Sciatic nerve (tissue), 2 donors: ENCODE measurements around the gene DEPDC5. TPM values are rescaled to one million over a fixed set of nuclear protein-coding genes. Genes with fewer than 3 reads are reported as not detected.
A peak's percentile ranks its signal among the peaks of the same experiment; 100 is the strongest.

ENCODE experiments used
- ATAC-seq: fragments of 200-7000 bp; cut with Tn5 transposase; one replicate; pipeline ENCODE4 v1.9.1; 2020; ENCODE audit warnings: mild to moderate bottlenecking, moderate library complexity
- DNase-seq: peaks from one replicate; pipeline ENCODE4 v3.0.0-alpha.2; 2020; ENCODE audit warnings: low spot score
- intact Hi-C: fragments of 100-400 bp; cut with DNase I; formaldehyde crosslinking; loops from one replicate; pipeline ENCODE4 v1.14.2; 2022
- total RNA-seq: library from RNA; stranded (reverse); fragmentation: NEBNext Ultra II Directional; extraction: Animal tissue kit (Norgen Biotek cat#: 25700); gene quantifications from one replicate; pipeline ENCODE4 v1.2.1, GENCODE V29; 2021
- donor health status: DM: no; HTN: no; CAD: no.
- donor health status: DM: no; HTN: no; CAD: no.

The DEPDC5 gene
- total RNA-seq, 1 donor from 2014 or later, result 43.1 TPM

GRCh38 chr22:31906086-31906485, 152.3 kb downstream of the DEPDC5 start:
- DNase-seq (no peak), ATAC-seq (no peak)
- intact Hi-C loops, result no loop called here

- intact Hi-C loops, result no loop called here
- no peak for ATAC-seq
- DNase-seq, result no peak
These were observed 152.8 kb downstream of the DEPDC5 start for GRCh38 chr22:31906569-31906968.

- no peak for ATAC-seq
- DNase-seq, result no peak
- intact Hi-C loops, result no loop called here
These were observed 156.2 kb downstream of the DEPDC5 start for GRCh38 chr22:31909977-31910376.

GRCh38 chr22:31911565-31912406, 158.0 kb downstream of the DEPDC5 start:
- DNase-seq, result no peak
- ATAC-seq, result no peak
- intact Hi-C loops, result no loop called here

GRCh38 chr22:31912407-31912743, 158.6 kb downstream of the DEPDC5 start:
- intact Hi-C loops, result no loop called here
- DNase-seq (no peak), ATAC-seq (no peak)

GRCh38 chr22:31915586-31915985, 161.8 kb downstream of the DEPDC5 start:
- ATAC-seq (no peak), DNase-seq (no peak)
- intact Hi-C loops, result no loop called here

- intact Hi-C loops, result no loop called here
- DNase-seq (no peak), ATAC-seq (peak; percentile 56)
These were observed 163.6 kb downstream of the DEPDC5 start for GRCh38 chr22:31917227-31917921.

- intact Hi-C loops, result no loop called here
- ATAC-seq (no peak), DNase-seq (no peak)
These were observed 165.9 kb downstream of the DEPDC5 start for GRCh38 chr22:31919730-31920129.

- intact Hi-C loops, result no loop called here
These were observed 166.5 kb downstream of the DEPDC5 start for GRCh38 chr22:31920306-31920705.

GRCh38 chr22:31921106-31921505, 167.3 kb downstream of the DEPDC5 start:
- DNase-seq (no peak), ATAC-seq (no peak)
- intact Hi-C loops, result no loop called here

More at GRCh38 chr22:31920306-31920705, 166.5 kb downstream of the DEPDC5 start:
- no peak for DNase-seq
- no peak for ATAC-seq

- intact Hi-C loops, result no loop called here
- DNase-seq (no peak), ATAC-seq (no peak)
These were observed 168.7 kb downstream of the DEPDC5 start for GRCh38 chr22:31922534-31922933.

- DNase-seq (peak; percentile 63), ATAC-seq (peak; percentile 84)
- intact Hi-C loops, result no loop called here
These were observed 169.3 kb downstream of the DEPDC5 start for GRCh38 chr22:31923136-31923535.

GRCh38 chr22:31923747-31924146, 169.9 kb downstream of the DEPDC5 start:
- ATAC-seq (no peak), DNase-seq (no peak)
- intact Hi-C loops, result no loop called here

- DNase-seq, result no peak
- ATAC-seq, result no peak
- intact Hi-C loops, result no loop called here
These were observed 171.2 kb downstream of the DEPDC5 start for GRCh38 chr22:31925056-31925455.

GRCh38 chr22:31926024-31926423, 172.2 kb downstream of the DEPDC5 start:
- intact Hi-C loops, result no loop called here
- DNase-seq (no peak), ATAC-seq (no peak)

- intact Hi-C loops, result no loop called here
- DNase-seq, result no peak
- ATAC-seq, result no peak
These were observed 173.2 kb downstream of the DEPDC5 start for GRCh38 chr22:31926969-31927368.

GRCh38 chr22:31927562-31927961, 173.7 kb downstream of the DEPDC5 start:
- ATAC-seq, result no peak
- no peak for DNase-seq
- intact Hi-C loops, result no loop called here

- ATAC-seq, result peak; percentile 55
- intact Hi-C loops, result no loop called here
- no peak for DNase-seq
These were observed 175.5 kb downstream of the DEPDC5 start for GRCh38 chr22:31929167-31929930.

- intact Hi-C loops, result no loop called here
- DNase-seq (no peak), ATAC-seq (no peak)
These were observed 179.0 kb downstream of the DEPDC5 start for GRCh38 chr22:31932863-31933262.

GRCh38 chr22:31933406-31933805, 179.6 kb downstream of the DEPDC5 start:
- DNase-seq (no peak), ATAC-seq (no peak)
- intact Hi-C loops, result no loop called here
